ENCODE measurements around the gene TMEM37. TPM values are rescaled to one million over a fixed set of nuclear protein-coding genes. Genes with fewer than 3 reads are reported as not detected.
A peak's percentile ranks its signal among the peaks of the same experiment; 100 is the strongest.

Gene TMEM37
- total and polyA plus RNA-seq, 2 of the 13 experiments (the other 11 are each of a cell fraction or from before 2014, with no cell fraction given) = 37.7 to 115 TPM

DNA sequence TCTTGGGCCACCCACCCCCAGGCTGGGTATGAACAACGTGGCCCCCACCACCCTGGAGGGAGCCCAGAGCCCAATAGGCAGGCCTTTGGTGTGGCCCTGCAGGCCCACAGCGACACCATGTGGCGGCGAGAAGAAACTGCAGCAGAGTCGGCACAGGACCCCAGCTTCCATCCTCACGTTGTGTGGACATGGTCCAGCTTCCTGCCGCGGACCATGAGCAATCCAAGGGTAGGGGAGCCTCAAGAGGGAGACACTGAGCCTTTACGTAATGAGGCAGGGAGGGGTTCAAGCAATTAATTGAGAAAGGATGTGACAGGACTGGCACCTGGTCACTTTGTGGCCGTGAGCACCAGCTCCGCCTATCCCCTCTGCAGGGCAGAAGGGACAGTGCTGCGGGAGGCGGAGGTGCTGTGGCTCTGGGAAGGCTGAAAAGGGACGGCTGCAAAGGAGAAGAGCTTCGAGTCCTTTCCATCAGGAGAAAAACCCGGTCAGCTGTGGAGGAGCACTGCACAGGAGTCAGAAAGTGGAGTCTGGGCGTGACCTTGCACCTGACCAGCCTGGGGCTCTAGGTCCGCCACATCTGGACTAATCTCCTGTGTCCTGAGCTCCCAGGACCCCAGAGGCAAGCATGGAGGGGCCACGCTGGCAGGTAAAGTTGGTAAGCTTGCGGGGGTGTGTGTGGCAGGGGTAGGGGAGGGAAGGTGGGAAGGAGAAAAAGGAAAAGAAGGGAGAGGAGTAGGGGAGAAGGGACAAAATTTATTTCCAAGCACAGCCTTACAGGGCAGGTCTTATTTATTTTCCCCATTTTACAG lies 44.9 kb downstream of the TMEM37 start (continued):
- TF ChIP-seq, protein P1, sequence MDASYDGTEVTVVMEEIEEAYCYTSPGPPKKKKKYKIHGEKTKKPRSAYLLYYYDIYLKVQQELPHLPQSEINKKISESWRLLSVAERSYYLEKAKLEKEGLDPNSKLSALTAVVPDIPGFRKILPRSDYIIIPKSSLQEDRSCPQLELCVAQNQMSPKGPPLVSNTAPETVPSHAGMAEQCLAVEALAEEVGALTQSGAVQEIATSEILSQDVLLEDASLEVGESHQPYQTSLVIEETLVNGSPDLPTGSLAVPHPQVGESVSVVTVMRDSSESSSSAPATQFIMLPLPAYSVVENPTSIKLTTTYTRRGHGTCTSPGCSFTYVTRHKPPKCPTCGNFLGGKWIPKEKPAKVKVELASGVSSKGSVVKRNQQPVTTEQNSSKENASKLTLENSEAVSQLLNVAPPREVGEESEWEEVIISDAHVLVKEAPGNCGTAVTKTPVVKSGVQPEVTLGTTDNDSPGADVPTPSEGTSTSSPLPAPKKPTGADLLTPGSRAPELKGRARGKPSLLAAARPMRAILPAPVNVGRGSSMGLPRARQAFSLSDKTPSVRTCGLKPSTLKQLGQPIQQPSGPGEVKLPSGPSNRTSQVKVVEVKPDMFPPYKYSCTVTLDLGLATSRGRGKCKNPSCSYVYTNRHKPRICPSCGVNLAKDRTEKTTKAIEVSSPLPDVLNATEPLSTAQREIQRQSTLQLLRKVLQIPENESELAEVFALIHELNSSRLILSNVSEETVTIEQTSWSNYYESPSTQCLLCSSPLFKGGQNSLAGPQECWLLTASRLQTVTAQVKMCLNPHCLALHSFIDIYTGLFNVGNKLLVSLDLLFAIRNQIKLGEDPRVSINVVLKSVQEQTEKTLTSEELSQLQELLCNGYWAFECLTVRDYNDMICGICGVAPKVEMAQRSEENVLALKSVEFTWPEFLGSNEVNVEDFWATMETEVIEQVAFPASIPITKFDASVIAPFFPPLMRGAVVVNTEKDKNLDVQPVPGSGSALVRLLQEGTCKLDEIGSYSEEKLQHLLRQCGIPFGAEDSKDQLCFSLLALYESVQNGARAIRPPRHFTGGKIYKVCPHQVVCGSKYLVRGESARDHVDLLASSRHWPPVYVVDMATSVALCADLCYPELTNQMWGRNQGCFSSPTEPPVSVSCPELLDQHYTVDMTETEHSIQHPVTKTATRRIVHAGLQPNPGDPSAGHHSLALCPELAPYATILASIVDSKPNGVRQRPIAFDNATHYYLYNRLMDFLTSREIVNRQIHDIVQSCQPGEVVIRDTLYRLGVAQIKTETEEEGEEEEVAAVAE (CRISPR knock-in tag; IDR thresholded peaks at IDR 0.05; ENCODE audit: borderline replicate concordance) = no peak
- TF ChIP-seq FLYWCH1 (CRISPR knock-in tag; IDR thresholded peaks at IDR 0.05) (no peak), ZFP82 (CRISPR knock-in tag; IDR thresholded peaks at IDR 0.05; ENCODE audit: borderline replicate concordance) (0 out of 2 replicates have a peak, but pooled peaks have one; percentile 1), HCFC1 (IDR thresholded peaks at IDR 0.05; ENCODE audit: low read depth, low read length) (no peak), CBX5 (CRISPR knock-in tag; IDR thresholded peaks at IDR 0.05; ENCODE audit: borderline replicate concordance) (0 out of 2 replicates have a peak, but pooled peaks have one; percentile 85), ZNF615 (CRISPR knock-in tag; IDR thresholded peaks at IDR 0.05; ENCODE audit: borderline replicate concordance) (no peak), ZFP36 (IDR thresholded peaks at IDR 0.05; ENCODE audit: borderline replicate concordance, low read depth, low read length, partially characterized antibody) (peak; percentile 30), MED13 (CRISPR knock-in tag; IDR thresholded peaks at IDR 0.05) (no peak), PCBP2 (optimal IDR thresholded peaks at IDR 0.05; ENCODE audit: low read depth, low read length, poor library complexity, severe bottlenecking) (no peak), RNF2 (conservative IDR thresholded peaks at IDR 0.05; ENCODE audit: low read depth) (no peak; the same call in 1 of the 2 replicates), ZNF460 (CRISPR knock-in tag; IDR thresholded peaks at IDR 0.05; ENCODE audit: borderline replicate concordance) (no peak), ZNF761 (CRISPR knock-in tag; conservative IDR thresholded peaks at IDR 0.05) (no peak)
- TF ChIP-seq, protein P2, sequence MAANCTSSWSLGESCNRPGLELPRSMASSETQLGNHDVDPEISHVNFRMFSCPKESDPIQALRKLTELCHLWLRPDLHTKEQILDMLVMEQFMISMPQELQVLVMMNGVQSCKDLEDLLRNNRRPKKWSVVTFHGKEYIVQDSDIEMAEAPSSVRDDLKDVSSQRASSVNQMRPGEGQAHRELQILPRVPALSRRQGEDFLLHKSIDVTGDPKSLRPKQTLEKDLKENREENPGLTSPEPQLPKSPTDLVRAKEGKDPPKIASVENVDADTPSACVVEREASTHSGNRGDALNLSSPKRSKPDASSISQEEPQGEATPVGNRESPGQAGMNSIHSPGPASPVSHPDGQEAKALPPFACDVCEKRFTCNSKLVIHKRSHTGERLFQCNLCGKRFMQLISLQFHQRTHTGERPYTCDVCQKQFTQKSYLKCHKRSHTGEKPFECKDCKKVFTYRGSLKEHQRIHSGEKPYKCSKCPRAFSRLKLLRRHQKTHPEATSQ (CRISPR knock-in tag; IDR thresholded peaks at IDR 0.05; ENCODE audit: borderline replicate concordance) = no peak
- TF ChIP-seq, protein P3, sequence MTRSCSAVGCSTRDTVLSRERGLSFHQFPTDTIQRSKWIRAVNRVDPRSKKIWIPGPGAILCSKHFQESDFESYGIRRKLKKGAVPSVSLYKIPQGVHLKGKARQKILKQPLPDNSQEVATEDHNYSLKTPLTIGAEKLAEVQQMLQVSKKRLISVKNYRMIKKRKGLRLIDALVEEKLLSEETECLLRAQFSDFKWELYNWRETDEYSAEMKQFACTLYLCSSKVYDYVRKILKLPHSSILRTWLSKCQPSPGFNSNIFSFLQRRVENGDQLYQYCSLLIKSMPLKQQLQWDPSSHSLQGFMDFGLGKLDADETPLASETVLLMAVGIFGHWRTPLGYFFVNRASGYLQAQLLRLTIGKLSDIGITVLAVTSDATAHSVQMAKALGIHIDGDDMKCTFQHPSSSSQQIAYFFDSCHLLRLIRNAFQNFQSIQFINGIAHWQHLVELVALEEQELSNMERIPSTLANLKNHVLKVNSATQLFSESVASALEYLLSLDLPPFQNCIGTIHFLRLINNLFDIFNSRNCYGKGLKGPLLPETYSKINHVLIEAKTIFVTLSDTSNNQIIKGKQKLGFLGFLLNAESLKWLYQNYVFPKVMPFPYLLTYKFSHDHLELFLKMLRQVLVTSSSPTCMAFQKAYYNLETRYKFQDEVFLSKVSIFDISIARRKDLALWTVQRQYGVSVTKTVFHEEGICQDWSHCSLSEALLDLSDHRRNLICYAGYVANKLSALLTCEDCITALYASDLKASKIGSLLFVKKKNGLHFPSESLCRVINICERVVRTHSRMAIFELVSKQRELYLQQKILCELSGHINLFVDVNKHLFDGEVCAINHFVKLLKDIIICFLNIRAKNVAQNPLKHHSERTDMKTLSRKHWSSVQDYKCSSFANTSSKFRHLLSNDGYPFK (CRISPR knock-in tag; IDR thresholded peaks at IDR 0.05; ENCODE audit: borderline replicate concordance) = 0 out of 2 replicates have a peak, but pooled peaks have one; percentile 16
- TF ChIP-seq, protein P4, sequence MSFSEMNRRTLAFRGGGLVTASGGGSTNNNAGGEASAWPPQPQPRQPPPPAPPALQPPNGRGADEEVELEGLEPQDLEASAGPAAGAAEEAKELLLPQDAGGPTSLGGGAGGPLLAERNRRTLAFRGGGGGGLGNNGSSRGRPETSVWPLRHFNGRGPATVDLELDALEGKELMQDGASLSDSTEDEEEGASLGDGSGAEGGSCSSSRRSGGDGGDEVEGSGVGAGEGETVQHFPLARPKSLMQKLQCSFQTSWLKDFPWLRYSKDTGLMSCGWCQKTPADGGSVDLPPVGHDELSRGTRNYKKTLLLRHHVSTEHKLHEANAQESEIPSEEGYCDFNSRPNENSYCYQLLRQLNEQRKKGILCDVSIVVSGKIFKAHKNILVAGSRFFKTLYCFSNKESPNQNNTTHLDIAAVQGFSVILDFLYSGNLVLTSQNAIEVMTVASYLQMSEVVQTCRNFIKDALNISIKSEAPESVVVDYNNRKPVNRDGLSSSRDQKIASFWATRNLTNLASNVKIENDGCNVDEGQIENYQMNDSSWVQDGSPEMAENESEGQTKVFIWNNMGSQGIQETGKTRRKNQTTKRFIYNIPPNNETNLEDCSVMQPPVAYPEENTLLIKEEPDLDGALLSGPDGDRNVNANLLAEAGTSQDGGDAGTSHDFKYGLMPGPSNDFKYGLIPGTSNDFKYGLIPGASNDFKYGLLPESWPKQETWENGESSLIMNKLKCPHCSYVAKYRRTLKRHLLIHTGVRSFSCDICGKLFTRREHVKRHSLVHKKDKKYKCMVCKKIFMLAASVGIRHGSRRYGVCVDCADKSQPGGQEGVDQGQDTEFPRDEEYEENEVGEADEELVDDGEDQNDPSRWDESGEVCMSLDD (CRISPR knock-in tag; IDR thresholded peaks at IDR 0.05; ENCODE audit: borderline replicate concordance) = no peak

All from HepG2 (cell line).